Spleen (tissue), 11 donors: Measurements from ENCODE around the gene ARHGAP11B. TPM values are rescaled to one million over a fixed set of nuclear protein-coding genes. Genes with fewer than 3 reads are reported as not detected.

Source experiments
- polyA plus RNA-seq, 3 donors: library from polyadenylated mRNA; stranded (reverse); fragments of 200-250 nt; gene quantifications; one replicate each; pipeline ENCODE4 v1.2.1, GENCODE V29; 2013
- small RNA-seq, 4 donors: library from RNA; depleted of rRNA; stranded (forward); fragments of <200 nt; gene quantifications; one replicate each; pipeline ENCODE3, GENCODE V24; 2016
- total RNA-seq, 7 donors: library from RNA; depleted of rRNA in 3 of 7; stranded (reverse); fragments of >200 nt in 3 of 7; fragmentation: NEBNext Ultra II Directional in 4 of 7; extraction: Animal tissue kit (Norgen Biotek cat#: 25700) in 4 of 7; gene quantifications; one replicate each; pipeline versions ENCODE4 v1.1.0 to v1.2.1, GENCODE V29; 2016 to 2021
- donor health status: healthy with polysubstance abuse.
- donor health status: DM: no; HTN: no; CAD: no; lungs with moderate emphysema.
- donor health status: DM: no; HTN: no; CAD: no.
- donor health status: Bipolar disorder and iron deficiency.
- donor health status: healthy.
- donor health status: DM: no; HTN: no; CAD: no.
- donor health status: DM: yes; HTN: yes; CAD: no.

ARHGAP11B gene

Small RNAs within 50 kb of the gene (small RNA-seq; reads per million reads assigned to genes)
- 0 reads per million in 4 donors for gene RF00019
- 0 reads per million in 4 donors for gene RF00096
- gene RN7SL628P: 0 reads per million in 4 donors

Other genes with a start within 250 kb of the ARHGAP11B start
- gene CHRFAM7A, start 232.6 kb upstream of the ARHGAP11B start, total RNA-seq: 10 to 100 TPM in 2 of 7 donors, 1 to 10 TPM in 5; 1.3 to 13.3 (median 2.8) TPM
- under 1 TPM; 0.22 to 0.91 (median 0.52) TPM for gene CHRFAM7A, start 232.6 kb upstream of the ARHGAP11B start, polyA plus RNA-seq
- gene GOLGA8R, start 211.9 kb upstream of the ARHGAP11B start, total RNA-seq: 1 to 10 TPM; 3.3 to 8.9 (median 6.4) TPM
- gene GOLGA8R, start 211.9 kb upstream of the ARHGAP11B start, polyA plus RNA-seq: 1 to 10 TPM in 1 of 3 donors, under 1 TPM in 2; 0.21 to 1.2 (median 0.57) TPM
- 1 to 10 TPM in 5 of 7 donors, under 1 TPM in 1, not detected in 1; 0.92 to 5.2 (median 1.4) TPM for gene GOLGA8Q, start 74.1 kb upstream of the ARHGAP11B start, total RNA-seq
- under 1 TPM; 0.06 to 0.77 (median 0.07) TPM for gene GOLGA8Q, start 74.1 kb upstream of the ARHGAP11B start, polyA plus RNA-seq
- gene GOLGA8H, start 22.1 kb upstream of the ARHGAP11B start, total RNA-seq: 1 to 10 TPM in 2 of 7 donors, under 1 TPM in 4, not detected in 1; 0.57 to 2.1 (median 0.87) TPM
- gene GOLGA8H, start 22.1 kb upstream of the ARHGAP11B start, polyA plus RNA-seq: under 1 TPM; 0.06 to 0.32 (median 0.07) TPM